SK-N-SH (cell line): ENCODE results near the gene SLC6A17. TPM values are rescaled to one million over a fixed set of nuclear protein-coding genes. Genes with fewer than 3 reads are reported as not detected.
A peak's percentile ranks its signal among the peaks of the same experiment; 100 is the strongest.

Source experiments
- CTCF ChIA-PET: fragments of 300-600, 350-600 bp; formaldehyde crosslinking; extraction: SDS; loops from one replicate; lab custom pipeline; 2021; lab: Yijun Ruan, JAX
- POLR2A ChIA-PET: fragments of 350-600 bp; sonication (Branson Sonifier 250); formaldehyde crosslinking; extraction: SDS; loops from one replicate; lab custom pipeline; 2020; ENCODE audit warnings: antibody characterized with exemption, inconsistent platforms; lab: Yijun Ruan, JAX
- DNase-seq: peaks from one replicate; pipeline ENCODE4 v3.0.0; 2012
- H2AFZ ChIP-seq: fragments of 200-600 bp; sonication (generic); 2 replicates; pipeline ENCODE4 v1.8.1; 2016; ENCODE audit warnings: antibody characterized with exemption, mild to moderate bottlenecking, low read depth
- H3F3A ChIP-seq: fragments of 200-600 bp; sonication (generic); replicated peaks from 2 replicates; pipeline ENCODE3; 2016; ENCODE audit warnings: antibody characterized with exemption, mild to moderate bottlenecking; ENCODE audit not compliant: insufficient read depth
- H3K27ac ChIP-seq, 2 experiments: fragments of 200-500 bp in 1 of 2; fragments of 200-600 bp in 1 of 2; sonication (Bioruptor generic) in 1 of 2; sonication (generic), shearing (Covaris generic) in 1 of 2; 2 replicates each; pipeline versions ENCODE4 v1.5.1 to v1.6.1; 2014 to 2016; ENCODE audit warnings: low read depth in 2 of 2, inconsistent platforms in 1 of 2, low read length in 1 of 2, mild to moderate bottlenecking in 1 of 2, mixed read lengths in 1 of 2
- H3K27me3 ChIP-seq: fragments of 200-600 bp; sonication (generic), shearing (Covaris generic); 2 replicates; pipeline ENCODE4 v1.6.1; 2016; ENCODE audit warnings: mixed run types; ENCODE audit not compliant: insufficient read depth
- H3K36me3 ChIP-seq, 2 experiments: fragments of 200-500 bp in 1 of 2; fragments of 200-600 bp in 1 of 2; sonication (Bioruptor generic) in 1 of 2; sonication (generic) in 1 of 2; replicated peaks in 1 of 2; 2 replicates each; pipeline versions ENCODE3 to v1.5.1; 2014 to 2016; ENCODE audit warnings: low read length in 1 of 2, mild to moderate bottlenecking in 1 of 2; ENCODE audit not compliant: insufficient read depth in 2 of 2, control insufficient read depth in 1 of 2
- H3K4me1 ChIP-seq, 2 experiments: fragments of 200-500 bp in 1 of 2; fragments of 200-600 bp in 1 of 2; sonication (Bioruptor generic) in 1 of 2; sonication (generic), shearing (Covaris generic) in 1 of 2; 2 replicates each; pipeline versions ENCODE4 v1.5.1 to v1.6.1; 2014 to 2016; ENCODE audit warnings: low read depth in 1 of 2, low read length in 1 of 2, mixed run types in 1 of 2; ENCODE audit not compliant: insufficient read depth in 2 of 2, control insufficient read depth in 1 of 2
- H3K4me2 ChIP-seq: fragments of 200-600 bp; sonication (generic), shearing (Covaris generic); 2 replicates; pipeline ENCODE4 v1.6.1; 2017; ENCODE audit warnings: mixed run types
- H3K4me3 ChIP-seq, 2 experiments: fragments of 200-500 bp in 1 of 2; fragments of 200-600 bp in 1 of 2; sonication (Bioruptor generic) in 1 of 2; sonication (generic), shearing (Covaris generic) in 1 of 2; 2 replicates each; pipeline versions ENCODE4 v1.5.1 to v1.8.1; 2014 to 2016; ENCODE audit warnings: low read depth in 2 of 2, inconsistent platforms in 1 of 2, low read length in 1 of 2, mild to moderate bottlenecking in 1 of 2, mixed read lengths in 1 of 2, moderate library complexity in 1 of 2
- H3K79me2 ChIP-seq: fragments of 200-600 bp; sonication (generic); 2 replicates; pipeline ENCODE4 v1.8.1; 2017; ENCODE audit warnings: mild to moderate bottlenecking; ENCODE audit not compliant: insufficient read depth
- H3K9ac ChIP-seq: fragments of 200-600 bp; sonication (generic); 2 replicates; pipeline ENCODE4 v1.6.1; 2017; ENCODE audit warnings: mixed run types
- H3K9me2 ChIP-seq: fragments of 200-600 bp; sonication (generic); 2 replicates; pipeline ENCODE4 v1.6.1; 2017; ENCODE audit warnings: mixed run types
- H3K9me3 ChIP-seq: fragments of 200-600 bp; sonication (generic); 2 replicates; pipeline ENCODE4 v1.6.1; 2017; ENCODE audit warnings: mixed run types, mild to moderate bottlenecking, moderate library complexity
- H4K20me1 ChIP-seq: fragments of 200-600 bp; sonication (generic); 2 replicates; pipeline ENCODE4 v1.6.1; 2017; ENCODE audit warnings: mild to moderate bottlenecking, mixed run types; ENCODE audit not compliant: insufficient read depth
- CHD2 ChIP-seq: fragments of 150-350 bp; IDR thresholded peaks from 2 replicates; pipeline ENCODE4 v1.6.1; 2018; ENCODE audit warnings: low read length; ENCODE audit not compliant: partially characterized antibody
- EP300 ChIP-seq, 2 experiments: IDR thresholded peaks; 2 replicates each; pipeline versions ENCODE4 v1.4.0 to v1.6.1; 2012; ENCODE audit warnings: borderline replicate concordance in 1 of 2, low read depth in 1 of 2, low read length in 1 of 2
- FOXJ3 ChIP-seq: sonication (generic); formaldehyde crosslinking; IDR thresholded peaks from 2 replicates; pipeline ENCODE4 v1.5.1; 2020; ENCODE audit warnings: mild to moderate bottlenecking, missing genetic modification reagents
- GABPA ChIP-seq: IDR thresholded peaks from 2 replicates; pipeline ENCODE4 v1.4.0; 2012; ENCODE audit warnings: low read depth, mild to moderate bottlenecking
- MXI1 ChIP-seq: IDR thresholded peaks from 2 replicates; pipeline ENCODE4 v1.6.1; 2012; ENCODE audit warnings: mild to moderate bottlenecking, low read depth, low read length, improper control_type of control experiment
- NRF1 ChIP-seq: IDR thresholded peaks from 2 replicates; pipeline ENCODE4 v1.6.1; 2012; ENCODE audit warnings: low read depth, mild to moderate bottlenecking, low read length
- POLR2AphosphoS5 ChIP-seq: IDR thresholded peaks from 2 replicates; pipeline ENCODE4 v1.6.1; 2012; ENCODE audit warnings: low read depth, low read length
- REST ChIP-seq: IDR thresholded peaks from 2 replicates; pipeline ENCODE4 v1.6.1; 2012; ENCODE audit warnings: mild to moderate bottlenecking, low read depth, low read length, moderate library complexity
- SIN3A ChIP-seq: IDR thresholded peaks from 2 replicates; pipeline ENCODE4 v1.6.1; 2012; ENCODE audit warnings: low read depth, mild to moderate bottlenecking, low read length, moderate library complexity, borderline replicate concordance
- SMC3 ChIP-seq: IDR thresholded peaks from 2 replicates; pipeline ENCODE4 v1.6.1; 2012; ENCODE audit warnings: low read depth, low read length, improper control_type of control experiment
- TAF1 ChIP-seq: IDR thresholded peaks from 2 replicates; pipeline ENCODE4 v1.6.1; 2012; ENCODE audit warnings: low read depth, mild to moderate bottlenecking, low read length, moderate library complexity, borderline replicate concordance
- TEAD4 ChIP-seq: IDR thresholded peaks from 2 replicates; pipeline ENCODE4 v1.4.0; 2012; ENCODE audit warnings: mild to moderate bottlenecking, borderline replicate concordance; ENCODE audit not compliant: insufficient read depth
- YY1 ChIP-seq: IDR thresholded peaks from 2 replicates; pipeline ENCODE4 v1.4.0; 2012; ENCODE audit warnings: low read depth, mild to moderate bottlenecking
- WGBS: methylation state at CpG from one replicate; pipeline ENCODE4 v1.1.6; 2017; ENCODE audit warnings: low lambda C conversion rate; 5-methylcytosine and 5-hydroxymethylcytosine counted together
- polyA plus RNA-seq, 3 experiments: library from polyadenylated mRNA; depleted of rRNA; stranded (reverse); fragments of >200 nt; gene quantifications; 2 replicates each; pipeline ENCODE4 v1.2.3, GENCODE V29; 2012
- TF ChIP-seq, protein P1 (sequence below): IDR thresholded peaks from 2 replicates; pipeline ENCODE4; 2012
- TF ChIP-seq, protein P2 (sequence below): fragments of 150-350 bp; IDR thresholded peaks from 2 replicates; pipeline ENCODE4 v1.6.1; 2016; ENCODE audit warnings: mild to moderate bottlenecking, low read depth, low read length
- TF ChIP-seq, protein P3 (sequence below): fragments of 200-600 bp; sonication (generic); IDR thresholded peaks from 2 replicates; pipeline ENCODE4 v1.6.1; 2017; ENCODE audit warnings: antibody characterized with exemption, mild to moderate bottlenecking, moderate library complexity

SLC6A17 gene
- polyA plus RNA-seq, 1 of the 3 experiments (the other 2 are of a cell fraction): 0.67 TPM

DNA sequence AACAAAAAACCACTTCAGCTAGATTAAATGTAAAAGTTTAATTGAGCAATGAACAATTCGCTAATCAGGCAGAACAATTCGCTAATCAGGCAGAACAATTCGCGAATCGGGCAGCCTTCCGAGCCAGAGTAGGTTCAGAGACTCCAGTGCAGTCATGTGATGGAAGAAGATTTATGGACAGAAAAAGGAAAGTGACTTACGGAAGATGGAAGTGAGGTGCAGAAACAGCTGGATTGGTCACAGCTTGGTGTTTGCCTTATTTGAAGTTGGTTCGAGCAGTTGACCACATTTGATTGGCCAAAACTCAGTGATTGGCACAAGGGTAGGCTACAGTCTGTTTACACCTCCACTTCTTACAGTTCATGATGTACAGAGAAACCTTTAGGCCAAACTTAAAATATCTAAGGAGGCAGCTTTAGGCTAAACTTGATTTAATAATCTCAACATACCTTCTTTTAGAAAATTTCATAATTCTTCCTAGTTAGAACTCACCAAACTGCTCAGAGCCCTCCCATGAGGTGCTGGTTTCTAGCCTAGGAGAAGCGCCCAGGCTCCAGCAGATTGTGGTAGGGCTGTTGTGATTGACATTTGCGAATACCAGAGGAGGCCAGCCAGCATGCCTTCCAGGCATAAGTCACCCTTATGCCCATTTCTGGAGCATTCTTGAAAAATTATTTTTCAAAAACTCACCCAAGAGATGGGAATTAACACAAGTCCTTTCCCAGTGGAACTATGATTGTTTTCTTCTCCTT is 37.0 kb downstream of the SLC6A17 start:
- peak overlapping the region in 1 of 2 experiments; percentile 95; a peak in 2 of 4 replicates for H3K27ac ChIP-seq
- H3K27me3 ChIP-seq: no peaks in the 10 kb centered on the region
- no peaks in the 10 kb centered on the region for H3K9me3 ChIP-seq
- no peaks in the 10 kb centered on the region for H3K79me2 ChIP-seq
- no peaks in the 10 kb centered on the region for H3F3A ChIP-seq
- no peak for DNase-seq
- 0 out of 2 replicates have a peak overlapping the region, but pooled peaks have one; percentile 1 for H3K4me2 ChIP-seq
- 84% methylated on average over 10 of the region's 10 CpGs for WGBS
- no peaks in the 10 kb centered on the region for H3K36me3 ChIP-seq
- H3K4me1 ChIP-seq: peaks cover 4 to 55% of the 10 kb centered on the region in 2 experiments; a peak in 2 of 4 replicates
- no peaks in the 10 kb centered on the region for H4K20me1 ChIP-seq
- no peaks in the 10 kb centered on the region for H3K9me2 ChIP-seq
- H3K4me3 ChIP-seq: no peak overlapping the region
- H2AFZ ChIP-seq: no peak overlapping the region
- CTCF ChIA-PET: interaction anchor here (0.8 to 12.2 kb wide), 13 partner anchors 9 to 309 kb away, joined by 3 to 163 read pairs (median 6); partner anchors contain the start of gene KCNC4
- POLR2A ChIA-PET: interaction anchor here (0.6 to 2.1 kb wide), 5 partner anchors 11 to 127 kb away, joined by 3 to 6 read pairs (median 5); no protein-coding TSS in a partner anchor
- TF ChIP-seq MXI1: peak; percentile 7; the same call in 1 of the 2 replicates
- TF ChIP-seq, protein P1, sequence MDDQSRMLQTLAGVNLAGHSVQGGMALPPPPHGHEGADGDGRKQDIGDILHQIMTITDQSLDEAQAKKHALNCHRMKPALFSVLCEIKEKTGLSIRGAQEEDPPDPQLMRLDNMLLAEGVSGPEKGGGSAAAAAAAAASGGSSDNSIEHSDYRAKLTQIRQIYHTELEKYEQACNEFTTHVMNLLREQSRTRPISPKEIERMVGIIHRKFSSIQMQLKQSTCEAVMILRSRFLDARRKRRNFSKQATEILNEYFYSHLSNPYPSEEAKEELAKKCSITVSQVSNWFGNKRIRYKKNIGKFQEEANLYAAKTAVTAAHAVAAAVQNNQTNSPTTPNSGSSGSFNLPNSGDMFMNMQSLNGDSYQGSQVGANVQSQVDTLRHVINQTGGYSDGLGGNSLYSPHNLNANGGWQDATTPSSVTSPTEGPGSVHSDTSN: peak; percentile 26; the same call in 1 of the 2 replicates
- no peak for TF ChIP-seq SIN3A
- TF ChIP-seq, all 33 proteins: peak for 2
- H3K9ac ChIP-seq: no peak overlapping the region

DNA sequence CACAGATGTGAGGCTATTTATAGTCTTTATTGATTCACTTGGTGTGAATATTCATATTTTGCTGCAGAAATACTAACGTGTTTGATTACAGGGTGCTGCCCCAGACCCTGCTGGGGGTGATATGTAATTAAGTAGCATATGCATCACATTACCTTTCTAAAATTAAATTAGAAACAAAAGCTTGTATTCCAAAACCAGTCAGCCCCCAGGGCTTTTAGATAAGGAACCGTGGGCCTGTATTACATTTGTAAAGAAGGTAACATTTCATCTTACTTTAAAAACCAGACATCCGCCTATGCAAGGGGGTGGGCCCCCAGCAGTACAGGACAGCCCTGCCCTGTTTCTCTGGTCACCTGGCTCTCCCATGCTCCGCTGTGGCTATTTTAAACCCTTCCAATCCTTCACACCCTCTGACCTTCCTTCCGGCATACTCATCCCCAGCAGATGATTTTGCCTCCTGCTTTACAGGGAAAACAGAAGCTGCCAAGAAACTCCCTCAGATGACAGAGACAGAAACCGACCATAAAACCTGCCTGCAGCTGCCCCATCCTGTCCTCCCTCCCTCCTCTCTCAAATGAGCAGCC is 37.8 kb downstream of the SLC6A17 start:
- H3K9ac ChIP-seq: no peak overlapping the region
- H3F3A ChIP-seq: no peaks in the 10 kb centered on the region
- no peaks in the 10 kb centered on the region for H3K79me2 ChIP-seq
- H4K20me1 ChIP-seq: no peaks in the 10 kb centered on the region
- peak; percentile 77 for DNase-seq
- peak overlapping the region in 1 of 2 experiments; percentile 95; a peak in 2 of 4 replicates for H3K27ac ChIP-seq
- 35% methylated on average over 6 of the region's 6 CpGs for WGBS
- ChIA-PET CTCF (interaction anchor here (0.9 to 12.2 kb wide), 12 partner anchors 8 to 308 kb away, joined by 3 to 163 read pairs (median 5); partner anchors contain the start of gene KCNC4), POLR2A (interaction anchor here (0.6 to 2.1 kb wide), 7 partner anchors 12 to 130 kb away, joined by 3 to 8 read pairs (median 5); no protein-coding TSS in a partner anchor)
- H3K4me2 ChIP-seq: 0 out of 2 replicates have a peak overlapping the region, but pooled peaks have one; percentile 1
- no peaks in the 10 kb centered on the region for H3K9me3 ChIP-seq
- H3K4me1 ChIP-seq: peaks cover 4 to 55% of the 10 kb centered on the region in 2 experiments; a peak in 2 of 4 replicates
- no peak overlapping the region for H3K4me3 ChIP-seq
- no peaks in the 10 kb centered on the region for H3K27me3 ChIP-seq
- H3K9me2 ChIP-seq: no peaks in the 10 kb centered on the region
- no peak overlapping the region for H2AFZ ChIP-seq
- H3K36me3 ChIP-seq: no peaks in the 10 kb centered on the region
- no peak for TF ChIP-seq NRF1
- TF ChIP-seq, protein P2, sequence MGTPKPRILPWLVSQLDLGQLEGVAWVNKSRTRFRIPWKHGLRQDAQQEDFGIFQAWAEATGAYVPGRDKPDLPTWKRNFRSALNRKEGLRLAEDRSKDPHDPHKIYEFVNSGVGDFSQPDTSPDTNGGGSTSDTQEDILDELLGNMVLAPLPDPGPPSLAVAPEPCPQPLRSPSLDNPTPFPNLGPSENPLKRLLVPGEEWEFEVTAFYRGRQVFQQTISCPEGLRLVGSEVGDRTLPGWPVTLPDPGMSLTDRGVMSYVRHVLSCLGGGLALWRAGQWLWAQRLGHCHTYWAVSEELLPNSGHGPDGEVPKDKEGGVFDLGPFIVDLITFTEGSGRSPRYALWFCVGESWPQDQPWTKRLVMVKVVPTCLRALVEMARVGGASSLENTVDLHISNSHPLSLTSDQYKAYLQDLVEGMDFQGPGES: no peak
- TF ChIP-seq TEAD4: no peak
- no peak for TF ChIP-seq YY1
- TF ChIP-seq REST: no peak
- TF ChIP-seq EP300 (IDR thresholded peaks at IDR 0.05; ENCODE audit: borderline replicate concordance in 1 of 2, low read depth in 1 of 2, low read length in 1 of 2): peak in 1 of 2 experiments; percentile 93; a peak in 2 of 4 replicates
- TF ChIP-seq FOXJ3 (CRISPR knock-in tag): peak; percentile 81
- TF ChIP-seq SMC3: no peak
- TF ChIP-seq, protein P3, sequence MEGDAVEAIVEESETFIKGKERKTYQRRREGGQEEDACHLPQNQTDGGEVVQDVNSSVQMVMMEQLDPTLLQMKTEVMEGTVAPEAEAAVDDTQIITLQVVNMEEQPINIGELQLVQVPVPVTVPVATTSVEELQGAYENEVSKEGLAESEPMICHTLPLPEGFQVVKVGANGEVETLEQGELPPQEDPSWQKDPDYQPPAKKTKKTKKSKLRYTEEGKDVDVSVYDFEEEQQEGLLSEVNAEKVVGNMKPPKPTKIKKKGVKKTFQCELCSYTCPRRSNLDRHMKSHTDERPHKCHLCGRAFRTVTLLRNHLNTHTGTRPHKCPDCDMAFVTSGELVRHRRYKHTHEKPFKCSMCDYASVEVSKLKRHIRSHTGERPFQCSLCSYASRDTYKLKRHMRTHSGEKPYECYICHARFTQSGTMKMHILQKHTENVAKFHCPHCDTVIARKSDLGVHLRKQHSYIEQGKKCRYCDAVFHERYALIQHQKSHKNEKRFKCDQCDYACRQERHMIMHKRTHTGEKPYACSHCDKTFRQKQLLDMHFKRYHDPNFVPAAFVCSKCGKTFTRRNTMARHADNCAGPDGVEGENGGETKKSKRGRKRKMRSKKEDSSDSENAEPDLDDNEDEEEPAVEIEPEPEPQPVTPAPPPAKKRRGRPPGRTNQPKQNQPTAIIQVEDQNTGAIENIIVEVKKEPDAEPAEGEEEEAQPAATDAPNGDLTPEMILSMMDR: no peak
- no peak for TF ChIP-seq TAF1
- no peak for TF ChIP-seq MXI1
- TF ChIP-seq SIN3A: no peak
- no peak for TF ChIP-seq GABPA
- TF ChIP-seq POLR2AphosphoS5: no peak
- TF ChIP-seq CHD2: peak; percentile 71
